Stimulated activated CD4-positive, alpha-beta T cell treated with anti-CD3 and anti-CD28 coated beads, Interleukin-2, amount 100 ng/mL, for 48 hours (primary cell): ENCODE data around the gene BORCS5.
"Not testable (repeated sequence)": the region's sequence is repeated elsewhere in the genome, so short reads cannot be mapped to it uniquely, and the experiment has no call there.

Source experiments
- DNase-seq, 2 donors: peaks; one replicate each; pipeline ENCODE4 v3.0.0-alpha.2; 2020

The BORCS5 gene

GRCh38 chr12:12396694-12397093 lies 39.8 kb downstream of the BORCS5 start:
- no peak for DNase-seq

- no peak for DNase-seq
Measured at GRCh38 chr12:12397184-12397583, 40.3 kb downstream of the BORCS5 start.

GRCh38 chr12:12398026-12398859 lies 41.4 kb downstream of the BORCS5 start:
- no peak for DNase-seq

- no peak for DNase-seq
Measured at GRCh38 chr12:12399161-12399560, 42.3 kb downstream of the BORCS5 start.

DNA sequence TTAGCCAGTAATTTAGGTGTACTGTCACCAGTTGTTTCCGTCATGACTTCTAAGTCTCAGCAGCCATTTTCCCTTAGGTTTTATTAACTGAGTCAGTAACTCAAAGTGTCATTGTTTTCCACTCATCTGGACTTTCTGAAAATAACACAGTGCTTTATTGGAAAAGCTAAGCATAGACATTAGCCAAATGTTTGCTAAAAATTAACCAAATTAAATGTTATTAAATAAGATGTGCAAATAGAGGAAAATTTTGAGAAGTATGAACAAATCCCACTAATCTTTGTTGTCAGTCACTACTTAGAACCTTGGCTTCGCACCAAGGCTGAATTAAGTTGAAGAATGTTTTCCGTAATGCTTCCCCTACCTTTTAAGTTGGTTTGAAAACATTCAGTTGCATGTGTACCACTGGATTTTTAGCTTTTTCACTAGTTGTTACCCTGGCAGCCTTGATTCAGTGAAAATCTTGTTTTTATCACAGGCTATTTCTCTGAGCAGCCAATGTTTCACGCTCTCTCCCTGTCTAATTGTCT lies 43.0 kb downstream of the BORCS5 start:
- no peak for DNase-seq

DNA sequence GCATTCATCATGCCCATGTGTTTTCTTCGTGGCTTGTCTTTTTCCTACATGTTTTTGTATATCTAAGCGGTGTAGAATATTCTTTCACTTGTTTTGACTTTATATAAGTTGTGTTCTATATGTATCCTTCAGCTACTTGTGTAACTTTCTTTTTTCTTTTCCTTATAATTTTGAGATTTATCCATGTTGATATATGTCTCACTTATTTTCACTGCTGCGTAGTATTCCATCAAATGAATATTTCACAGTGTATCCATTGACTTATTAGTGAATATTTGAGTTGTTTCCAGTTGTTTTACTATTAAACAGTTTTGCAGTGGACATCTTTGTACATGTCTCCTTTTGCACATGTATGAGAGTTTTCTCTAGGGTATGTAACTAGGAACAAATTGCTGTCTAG lies 43.9 kb downstream of the BORCS5 start:
- no peak for DNase-seq

DNA sequence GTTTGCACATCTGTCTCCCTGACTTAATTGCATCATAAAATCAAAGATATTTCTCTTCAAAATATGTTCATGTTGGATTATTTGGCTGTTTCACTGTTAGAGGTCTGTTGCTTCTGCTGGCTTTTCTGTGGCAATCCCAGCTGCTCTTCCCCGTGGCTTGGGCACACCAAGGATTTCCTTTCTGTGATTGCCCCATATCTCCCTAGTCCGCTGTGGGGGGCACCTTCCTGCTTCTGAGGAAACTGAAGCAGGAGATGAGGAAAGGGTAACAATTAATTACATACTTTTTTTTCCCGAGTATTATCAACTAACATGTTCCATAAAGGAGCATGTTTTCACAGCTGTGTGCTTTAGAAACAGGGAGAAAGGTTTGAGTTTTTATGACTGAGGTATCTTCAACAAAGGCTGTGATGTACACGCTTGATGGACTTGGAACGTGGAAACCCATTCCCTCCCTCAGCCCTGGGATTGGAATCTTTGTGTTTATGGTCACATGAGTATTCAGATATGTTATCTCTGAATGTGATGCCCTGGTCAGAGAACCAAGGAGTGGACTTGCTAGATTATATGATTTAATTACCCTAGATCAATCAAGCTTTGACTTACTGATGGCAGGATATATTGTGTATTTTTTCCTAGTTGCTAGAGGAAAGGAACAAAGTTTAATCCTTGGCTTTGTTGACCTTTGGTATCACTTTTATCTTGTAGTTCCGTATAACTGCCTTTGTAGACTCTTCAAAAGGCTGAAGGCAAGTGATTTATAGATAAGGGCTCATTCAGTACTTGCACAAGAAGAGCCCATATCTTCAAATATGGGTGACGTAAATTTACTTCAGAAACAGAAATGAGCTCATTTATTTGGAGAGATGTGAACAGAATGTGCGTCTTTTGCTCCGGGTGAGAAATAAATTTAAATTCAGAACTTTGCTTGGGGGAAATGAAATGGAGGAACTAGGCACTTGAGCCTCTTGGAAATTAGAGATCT lies 46.7 kb downstream of the BORCS5 start:
- no peak for DNase-seq

DNA sequence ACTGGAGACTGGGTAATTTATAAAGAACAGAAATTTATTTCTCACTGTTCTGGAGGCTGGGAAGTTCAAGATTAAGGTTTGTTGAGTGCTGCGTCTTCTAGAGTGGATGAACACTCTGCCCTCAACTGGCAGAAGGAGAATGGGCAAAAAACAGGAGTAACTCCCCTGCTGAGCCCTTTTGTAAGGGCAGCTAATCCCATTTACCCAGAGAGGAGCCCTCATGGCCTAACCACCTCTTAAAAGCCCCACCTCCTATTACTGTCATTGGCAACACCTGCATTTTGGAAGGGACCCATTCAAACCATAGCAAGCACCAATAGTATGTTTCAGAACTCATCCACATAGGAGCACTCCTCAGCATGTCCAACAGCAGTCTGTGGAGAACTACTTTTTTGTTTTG lies 47.4 kb downstream of the BORCS5 start:
- DNase-seq, result no peak

GRCh38 chr12:12405882-12406281 lies 49.0 kb downstream of the BORCS5 start:
- no peak for DNase-seq

DNA sequence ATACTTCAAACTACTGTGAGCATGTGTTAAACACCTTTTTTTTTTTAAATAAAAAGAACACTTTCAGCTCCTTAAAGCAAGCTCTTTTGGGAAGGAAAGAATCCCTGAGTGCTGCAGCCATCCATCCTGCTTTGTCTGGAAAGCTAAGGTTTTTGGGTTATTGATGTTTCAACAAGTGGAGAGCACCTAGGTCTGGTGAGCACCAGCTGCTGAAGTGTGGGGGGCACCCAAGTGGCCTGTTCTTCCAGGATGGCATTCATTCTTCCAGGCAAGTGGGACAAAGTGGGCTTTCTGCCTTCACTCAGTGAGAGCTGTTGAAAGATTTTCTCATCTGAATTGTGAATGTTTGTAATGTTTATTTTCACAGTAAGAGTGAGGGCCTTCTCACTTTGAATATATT lies 49.9 kb downstream of the BORCS5 start:
- DNase-seq, result no peak

DNA sequence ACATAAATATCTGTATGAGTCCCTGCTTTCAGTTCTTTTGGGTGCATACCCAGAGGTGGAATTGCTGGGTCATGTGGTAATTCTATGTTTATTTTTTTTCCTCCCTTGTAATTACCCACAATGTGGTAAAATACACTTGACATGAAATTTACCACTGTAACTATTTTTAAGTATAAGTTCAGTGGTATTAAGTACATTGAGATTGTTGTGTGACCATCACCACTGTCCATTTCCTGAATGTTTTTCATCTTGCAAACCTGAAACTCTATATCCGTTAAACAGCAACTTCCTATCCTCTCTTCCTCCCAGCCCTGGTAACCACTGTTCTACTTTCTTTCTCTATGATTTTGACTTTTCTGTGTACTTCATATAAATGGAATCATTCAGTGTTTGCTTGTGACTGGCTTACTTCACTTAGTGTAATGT lies 51.4 kb downstream of the BORCS5 start:
- DNase-seq, result no peak

DNA sequence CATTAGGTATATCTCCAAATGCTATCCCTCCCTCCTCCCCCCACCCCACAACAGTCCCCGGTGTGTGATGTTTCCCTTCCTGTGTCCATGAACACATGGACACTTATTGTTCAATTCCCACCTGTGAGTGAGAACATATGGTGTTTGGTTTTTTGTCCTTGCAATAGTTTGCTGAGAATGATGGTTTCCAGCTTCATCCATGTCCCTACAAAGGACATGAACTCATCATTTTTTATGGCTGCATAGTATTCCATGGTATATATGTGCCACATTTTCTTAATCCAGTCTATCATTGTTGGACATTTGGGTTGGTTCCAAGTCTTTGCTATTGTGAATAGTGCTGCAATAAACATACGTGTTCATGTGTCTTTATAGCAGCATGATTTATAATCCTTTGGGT lies 52.5 kb downstream of the BORCS5 start:
- not testable (repeated sequence) for DNase-seq

- no peak for DNase-seq
Measured at GRCh38 chr12:12415886-12416285, 59.0 kb downstream of the BORCS5 start.

DNA sequence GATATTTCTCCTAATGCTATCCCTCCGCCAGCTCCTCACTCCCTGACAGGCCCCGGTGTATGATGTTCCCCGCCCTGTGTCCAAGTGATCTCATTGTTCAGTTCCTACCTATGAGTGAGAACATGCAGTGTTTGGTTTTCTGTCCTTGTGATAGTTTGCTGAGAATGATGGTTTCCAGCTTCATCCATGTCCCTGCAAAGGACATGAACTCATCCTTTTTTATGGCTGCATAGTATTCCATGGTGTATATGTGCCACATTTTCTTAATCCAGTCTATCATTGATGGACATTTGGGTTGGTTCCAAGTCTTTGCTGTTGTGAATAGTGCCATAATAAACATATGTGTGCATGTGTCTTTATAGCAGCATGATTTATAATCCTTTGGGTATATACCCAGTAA lies 62.3 kb downstream of the BORCS5 start:
- DNase-seq, result not testable (repeated sequence)

DNA sequence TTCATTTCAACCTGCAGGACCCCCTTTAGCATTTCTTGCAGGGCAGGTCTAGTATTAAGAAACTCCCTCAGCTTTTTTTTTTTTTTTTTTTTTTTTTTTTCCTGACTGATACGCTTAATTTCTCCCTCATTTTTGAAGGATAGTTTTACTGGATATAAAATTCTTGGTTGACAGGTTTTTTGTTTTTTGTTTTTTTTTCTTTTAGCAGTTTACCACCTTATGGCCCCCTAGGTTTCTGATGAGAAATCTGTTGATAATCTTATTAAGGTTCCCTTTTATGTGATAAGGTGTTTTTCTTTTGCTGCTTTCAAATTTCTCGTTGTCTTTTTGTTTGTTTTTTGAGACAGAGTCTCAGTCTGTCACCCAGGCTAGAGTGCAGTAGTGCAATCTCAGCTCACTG lies 66.5 kb downstream of the BORCS5 start:
- no peak for DNase-seq

DNA sequence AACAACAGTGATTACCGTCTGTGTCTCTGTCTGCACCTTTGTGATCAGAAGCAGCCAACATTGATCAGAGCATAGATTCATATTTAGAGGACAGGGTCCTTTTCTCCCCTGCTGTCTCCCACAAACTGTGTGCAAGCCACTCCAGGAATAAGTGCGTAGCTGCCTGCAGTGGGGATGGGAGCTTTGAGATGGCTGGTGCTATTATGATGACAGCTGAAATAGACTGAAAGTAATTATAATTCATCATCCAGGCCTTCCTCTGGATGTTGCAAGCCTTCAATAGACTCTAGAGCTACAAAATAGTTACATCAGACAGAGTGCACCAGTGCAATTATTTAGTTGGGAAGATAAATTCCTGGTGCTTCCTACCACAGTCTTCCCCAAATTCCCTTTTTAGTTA lies 68.1 kb downstream of the BORCS5 start:
- no peak for DNase-seq

- no peak for DNase-seq
Measured at GRCh38 chr12:12425616-12426015, 68.7 kb downstream of the BORCS5 start.

DNA sequence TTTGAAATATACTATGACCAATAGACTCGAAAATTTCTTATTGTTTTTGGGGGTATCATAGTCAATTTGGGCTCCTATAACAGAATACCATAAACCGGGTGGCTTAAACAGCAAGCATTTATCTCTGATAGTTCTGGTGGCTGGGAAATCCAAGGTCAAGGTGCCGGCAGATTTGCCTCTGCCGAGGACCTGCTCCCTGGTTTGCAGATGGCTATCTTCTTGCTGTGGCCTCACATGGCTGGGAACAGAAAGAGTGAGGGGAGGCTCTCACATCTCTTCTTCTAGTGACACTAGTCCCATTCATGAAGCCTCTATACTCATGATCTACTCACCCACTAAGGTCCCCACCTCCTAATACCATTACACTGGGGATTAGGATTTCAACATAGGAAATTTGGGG lies 70.7 kb downstream of the BORCS5 start:
- no peak for DNase-seq

DNA sequence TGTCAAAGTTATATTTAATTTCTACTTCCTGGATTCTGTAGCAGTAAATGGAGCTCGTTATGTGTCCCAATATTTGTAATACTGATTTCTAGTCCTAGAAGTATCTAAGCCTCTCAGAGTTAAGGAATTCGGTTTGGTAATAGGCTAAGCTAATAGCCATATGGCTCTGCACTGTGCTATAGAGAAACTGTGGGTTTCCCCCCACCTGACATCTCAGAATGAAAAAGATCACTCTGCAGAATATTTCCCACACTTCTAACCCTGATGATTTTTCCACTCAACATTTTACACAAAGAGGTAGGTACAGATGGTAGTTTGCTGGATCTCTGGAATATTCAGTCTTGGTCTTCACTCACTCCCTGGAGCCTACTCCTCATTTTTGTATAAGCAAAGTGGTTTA lies 71.2 kb downstream of the BORCS5 start:
- no peak for DNase-seq

DNA sequence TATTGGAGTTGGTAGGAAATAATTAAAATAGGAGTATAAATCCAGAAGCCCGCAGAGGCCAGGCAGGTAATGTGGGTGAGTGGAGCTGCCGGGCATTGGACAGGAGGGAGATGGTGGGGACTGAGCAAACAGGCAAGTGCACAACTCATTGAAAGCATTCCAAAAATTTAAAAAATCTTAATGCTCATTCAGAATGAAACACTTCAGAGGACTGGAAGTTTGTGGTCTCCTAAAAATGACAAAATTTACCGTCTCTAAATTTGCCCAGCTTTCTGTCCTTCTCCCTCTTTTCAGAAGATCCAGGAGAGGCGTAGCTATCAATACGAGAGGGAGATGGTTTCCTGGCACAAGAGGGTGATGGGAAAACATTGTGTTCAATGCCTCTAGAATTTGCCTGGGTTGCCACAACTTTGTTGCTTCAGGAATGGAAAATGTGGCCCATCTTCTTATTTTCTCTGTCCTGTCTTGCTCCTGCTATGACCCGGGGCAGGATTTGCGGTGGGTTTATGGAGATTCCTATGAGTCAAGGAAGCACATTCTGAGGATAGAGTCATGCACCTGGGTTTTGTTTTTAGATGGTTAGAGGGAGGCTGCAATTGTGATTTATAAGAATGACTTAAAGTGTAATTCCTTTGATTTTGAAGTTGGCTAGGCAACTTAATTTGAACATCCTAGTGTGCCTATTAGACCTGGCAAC lies 72.2 kb downstream of the BORCS5 start:
- no peak for DNase-seq

- no peak for DNase-seq
Measured at GRCh38 chr12:12432364-12432763, 75.5 kb downstream of the BORCS5 start.

GRCh38 chr12:12433203-12433731 lies 76.4 kb downstream of the BORCS5 start:
- DNase-seq, result no peak
